ENCODE results near the gene FAM47E.

GRCh38 chr4:76301775-76302162 lies 50.2 kb downstream of the FAM47E start:
- TF ChIP-seq CTCF (IDR thresholded peaks at IDR 0.05), result no peak
- no peak for TF ChIP-seq POLR2AphosphoS5 (IDR thresholded peaks at IDR 0.05; ENCODE audit: low read depth, low read length)
- no peak for TF ChIP-seq REST (IDR thresholded peaks at IDR 0.05; ENCODE audit: insufficient read depth in 1 of 2, low read depth in 2 of 2, low read length in 1 of 2)
- no peak for TF ChIP-seq SIN3A (IDR thresholded peaks at IDR 0.05; ENCODE audit: borderline replicate concordance, insufficient read depth, low read depth, low read length)
- no peak for TF ChIP-seq TCF7L2 (IDR thresholded peaks at IDR 0.05; ENCODE audit: low read depth, low read length)

All from Panc1 (cell line).